ENCODE results near the gene VWA2.

The VWA2 gene

DNA sequence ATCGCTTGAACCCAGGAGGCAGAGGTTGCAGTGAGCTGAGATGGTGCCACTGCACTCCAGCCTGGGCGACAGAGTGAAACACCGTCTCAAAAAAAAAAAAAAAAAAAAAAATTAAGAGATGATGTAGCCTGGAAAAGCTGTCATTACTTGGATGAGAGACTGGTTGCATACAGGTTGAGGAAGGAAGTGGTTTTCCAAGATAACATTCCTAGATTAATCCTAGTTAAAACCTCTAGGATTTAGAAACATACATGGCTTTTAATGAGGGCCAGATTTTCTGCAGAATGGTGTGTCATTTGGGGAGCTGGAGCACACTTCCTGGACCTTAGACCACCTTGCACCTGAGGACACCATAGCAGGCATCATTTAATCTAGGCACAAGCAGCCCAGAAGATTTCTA is 17.8 kb downstream of the VWA2 start:
- no peak overlapping the region for H3K27ac ChIP-seq (ENCODE audit: insufficient read depth, low read length, poor library complexity, severe bottlenecking)
- H3K4me1 ChIP-seq (ENCODE audit: control insufficient read depth, insufficient read depth, low read length, poor library complexity, severe bottlenecking): no peaks in the 10 kb centered on the region
- no peaks in the 10 kb centered on the region for H3K27me3 ChIP-seq (replicated peaks; ENCODE audit: control insufficient read depth, insufficient read depth, low read length, poor library complexity, severe bottlenecking)
- H3K36me3 ChIP-seq (ENCODE audit: control insufficient read depth, insufficient read depth, low read length): no peaks in the 10 kb centered on the region
- no peaks in the 10 kb centered on the region for H3K9me3 ChIP-seq (ENCODE audit: control insufficient read depth, low read length)
- no peak overlapping the region for H3K4me3 ChIP-seq (ENCODE audit: insufficient read depth, low read depth, low read length, poor library complexity, severe bottlenecking)
- DNase-seq: no peak

DNA sequence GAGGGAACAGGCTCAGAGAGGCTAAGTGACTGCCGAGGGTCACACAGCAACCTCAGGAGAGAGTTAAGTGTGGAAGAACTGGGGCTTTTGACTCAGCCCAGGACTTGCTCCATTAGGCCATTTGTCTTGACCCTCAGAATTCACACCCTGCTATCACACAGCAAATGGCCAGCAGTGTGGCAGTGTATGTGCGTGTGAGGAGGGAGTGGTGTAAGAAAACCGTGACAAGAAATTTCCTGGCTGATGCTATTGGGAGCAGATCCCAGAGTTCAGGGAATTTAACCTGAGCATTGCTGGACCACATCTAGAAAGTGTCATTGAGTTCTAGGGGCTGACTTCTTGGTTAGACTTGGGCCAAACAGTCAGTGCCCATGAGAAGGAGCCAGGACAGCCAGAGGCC is 18.4 kb downstream of the VWA2 start:
- H3K27ac ChIP-seq (ENCODE audit: insufficient read depth, low read length, poor library complexity, severe bottlenecking): no peak overlapping the region
- H3K36me3 ChIP-seq (ENCODE audit: control insufficient read depth, insufficient read depth, low read length): no peaks in the 10 kb centered on the region
- H3K4me3 ChIP-seq (ENCODE audit: insufficient read depth, low read depth, low read length, poor library complexity, severe bottlenecking): no peak overlapping the region
- DNase-seq: no peak
- no peaks in the 10 kb centered on the region for H3K4me1 ChIP-seq (ENCODE audit: control insufficient read depth, insufficient read depth, low read length, poor library complexity, severe bottlenecking)
- H3K27me3 ChIP-seq (replicated peaks; ENCODE audit: control insufficient read depth, insufficient read depth, low read length, poor library complexity, severe bottlenecking): no peaks in the 10 kb centered on the region
- H3K9me3 ChIP-seq (ENCODE audit: control insufficient read depth, low read length): no peaks in the 10 kb centered on the region

DNA sequence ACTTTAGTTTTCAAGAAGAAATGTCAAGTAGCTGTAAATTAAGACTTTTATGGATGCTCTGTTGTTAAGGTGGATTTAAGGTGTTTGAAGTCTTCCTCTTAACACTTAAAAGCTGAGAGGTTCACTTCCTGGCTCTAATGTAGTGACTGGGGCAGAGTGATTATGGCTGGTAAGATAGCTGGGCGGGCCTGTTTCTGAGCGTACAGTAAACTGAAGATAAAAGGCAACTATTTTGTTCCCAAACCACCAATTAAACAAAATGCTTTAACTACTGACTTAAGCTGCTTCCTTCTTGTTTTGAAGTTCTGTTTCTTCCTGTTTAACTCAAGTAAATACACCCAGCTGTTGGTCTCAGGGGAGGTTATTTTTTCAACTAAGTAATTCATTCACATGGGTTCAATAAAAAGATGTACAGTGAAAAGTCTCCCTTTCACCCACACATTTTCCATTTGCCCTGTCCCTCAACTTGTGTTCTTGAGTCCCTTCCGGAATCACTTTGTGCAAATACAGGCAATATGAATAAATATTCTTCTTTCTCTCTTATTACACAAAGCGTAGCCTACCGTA is 19.3 kb downstream of the VWA2 start:
- no peak overlapping the region for H3K27ac ChIP-seq (ENCODE audit: insufficient read depth, low read length, poor library complexity, severe bottlenecking)
- no peaks in the 10 kb centered on the region for H3K36me3 ChIP-seq (ENCODE audit: control insufficient read depth, insufficient read depth, low read length)
- no peaks in the 10 kb centered on the region for H3K9me3 ChIP-seq (ENCODE audit: control insufficient read depth, low read length)
- DNase-seq: no peak
- H3K4me3 ChIP-seq (ENCODE audit: insufficient read depth, low read depth, low read length, poor library complexity, severe bottlenecking): no peak overlapping the region
- H3K4me1 ChIP-seq (ENCODE audit: control insufficient read depth, insufficient read depth, low read length, poor library complexity, severe bottlenecking): no peaks in the 10 kb centered on the region
- no peaks in the 10 kb centered on the region for H3K27me3 ChIP-seq (replicated peaks; ENCODE audit: control insufficient read depth, insufficient read depth, low read length, poor library complexity, severe bottlenecking)

DNA sequence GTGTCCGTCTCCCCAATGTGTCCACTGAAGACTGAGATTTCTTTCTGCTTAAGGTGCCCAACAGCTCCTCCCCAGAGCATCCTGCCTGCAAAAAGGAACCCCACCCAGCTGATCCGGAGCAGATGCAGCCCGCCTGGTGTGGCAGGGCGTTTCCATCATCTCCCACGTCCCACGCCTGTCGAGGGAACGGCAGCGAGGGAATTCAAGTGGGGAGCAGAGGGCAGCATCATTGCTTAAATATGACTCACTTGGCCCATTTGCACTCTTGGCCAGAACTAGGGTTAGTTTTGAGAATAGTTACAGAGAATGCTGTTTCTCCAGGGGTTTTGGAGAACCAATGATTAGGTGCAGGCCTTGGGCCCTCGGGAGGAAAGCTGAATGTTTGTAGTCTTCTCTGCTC is 20.8 kb downstream of the VWA2 start:
- Histone ChIP-seq H3K27ac (ENCODE audit: insufficient read depth, low read length, poor library complexity, severe bottlenecking) (no peak overlapping the region), H3K36me3 (ENCODE audit: control insufficient read depth, insufficient read depth, low read length) (no peaks in the 10 kb centered on the region), H3K4me3 (ENCODE audit: insufficient read depth, low read depth, low read length, poor library complexity, severe bottlenecking) (no peak overlapping the region), H3K27me3 (replicated peaks; ENCODE audit: control insufficient read depth, insufficient read depth, low read length, poor library complexity, severe bottlenecking) (no peaks in the 10 kb centered on the region), H3K9me3 (ENCODE audit: control insufficient read depth, low read length) (no peaks in the 10 kb centered on the region), H3K4me1 (ENCODE audit: control insufficient read depth, insufficient read depth, low read length, poor library complexity, severe bottlenecking) (no peaks in the 10 kb centered on the region)
- DNase-seq: no peak

DNA sequence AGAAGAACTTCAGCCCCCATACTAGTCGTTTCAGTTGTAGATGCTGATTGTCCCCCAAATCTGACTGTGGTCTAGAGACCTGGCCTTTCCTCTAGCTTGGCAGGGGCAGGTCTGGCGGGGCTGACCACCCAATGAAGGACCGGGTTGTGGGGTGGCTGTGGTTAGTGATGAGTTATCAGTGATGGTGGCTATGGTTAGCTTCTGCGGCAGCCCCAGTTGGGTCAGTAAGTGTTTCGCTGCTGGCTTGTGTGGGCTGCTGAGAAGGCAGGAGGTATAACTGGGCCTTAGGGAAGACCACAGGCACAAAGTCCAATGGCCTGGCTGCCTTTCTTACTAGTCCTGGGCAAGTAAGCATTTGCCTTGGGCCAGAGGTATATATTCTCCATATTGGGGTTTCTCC is 21.3 kb downstream of the VWA2 start:
- Histone ChIP-seq H3K4me1 (ENCODE audit: control insufficient read depth, insufficient read depth, low read length, poor library complexity, severe bottlenecking) (no peaks in the 10 kb centered on the region), H3K9me3 (ENCODE audit: control insufficient read depth, low read length) (no peaks in the 10 kb centered on the region), H3K27me3 (replicated peaks; ENCODE audit: control insufficient read depth, insufficient read depth, low read length, poor library complexity, severe bottlenecking) (no peaks in the 10 kb centered on the region), H3K36me3 (ENCODE audit: control insufficient read depth, insufficient read depth, low read length) (no peaks in the 10 kb centered on the region), H3K27ac (ENCODE audit: insufficient read depth, low read length, poor library complexity, severe bottlenecking) (no peak overlapping the region), H3K4me3 (ENCODE audit: insufficient read depth, low read depth, low read length, poor library complexity, severe bottlenecking) (no peak overlapping the region)
- DNase-seq: no peak

DNA sequence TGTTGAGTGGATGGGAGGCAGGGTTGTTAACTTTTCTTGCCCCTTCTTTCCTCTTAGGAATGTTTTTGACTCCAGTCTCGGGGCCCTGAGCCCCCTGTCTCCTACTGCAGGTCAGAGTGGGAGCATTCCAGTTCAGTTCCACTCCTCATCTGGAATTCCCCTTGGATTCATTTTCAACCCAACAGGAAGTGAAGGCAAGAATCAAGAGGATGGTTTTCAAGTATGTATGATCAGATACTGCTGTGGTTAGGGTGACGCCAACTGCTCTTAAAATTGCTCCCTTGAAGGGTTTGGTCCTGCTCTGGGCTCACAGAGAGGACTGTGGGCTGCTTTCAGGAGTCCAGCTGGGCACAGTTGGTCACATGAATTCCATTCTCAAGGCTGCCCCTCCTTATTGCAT is 22.0 kb downstream of the VWA2 start:
- Histone ChIP-seq H3K4me1 (ENCODE audit: control insufficient read depth, insufficient read depth, low read length, poor library complexity, severe bottlenecking) (no peaks in the 10 kb centered on the region), H3K27ac (ENCODE audit: insufficient read depth, low read length, poor library complexity, severe bottlenecking) (no peak overlapping the region), H3K36me3 (ENCODE audit: control insufficient read depth, insufficient read depth, low read length) (no peaks in the 10 kb centered on the region), H3K9me3 (ENCODE audit: control insufficient read depth, low read length) (no peaks in the 10 kb centered on the region), H3K27me3 (replicated peaks; ENCODE audit: control insufficient read depth, insufficient read depth, low read length, poor library complexity, severe bottlenecking) (no peaks in the 10 kb centered on the region), H3K4me3 (ENCODE audit: insufficient read depth, low read depth, low read length, poor library complexity, severe bottlenecking) (no peak overlapping the region)
- DNase-seq: no peak

DNA sequence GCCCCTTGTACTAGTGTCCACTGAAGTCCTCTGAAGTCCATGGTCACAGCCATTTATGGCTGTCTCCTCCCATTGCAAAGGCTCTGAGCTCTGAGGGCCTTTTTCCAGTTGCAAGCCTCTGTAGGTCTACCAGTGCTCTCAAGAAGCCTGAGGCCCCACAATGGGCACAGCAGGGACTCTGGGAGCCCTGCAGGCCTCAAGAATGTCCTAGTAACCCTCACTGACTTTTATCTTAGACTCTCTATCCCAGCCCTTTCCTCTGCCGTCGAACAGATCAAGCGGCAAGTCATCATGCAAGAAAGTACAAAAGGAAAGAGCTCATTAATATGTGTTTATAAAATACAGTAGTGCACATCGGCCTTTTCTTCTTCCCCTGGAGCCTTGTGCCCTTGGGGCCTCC is 23.4 kb downstream of the VWA2 start:
- Histone ChIP-seq H3K27ac (ENCODE audit: insufficient read depth, low read length, poor library complexity, severe bottlenecking) (no peak overlapping the region), H3K4me1 (ENCODE audit: control insufficient read depth, insufficient read depth, low read length, poor library complexity, severe bottlenecking) (no peaks in the 10 kb centered on the region), H3K27me3 (replicated peaks; ENCODE audit: control insufficient read depth, insufficient read depth, low read length, poor library complexity, severe bottlenecking) (no peaks in the 10 kb centered on the region), H3K9me3 (ENCODE audit: control insufficient read depth, low read length) (no peaks in the 10 kb centered on the region), H3K4me3 (ENCODE audit: insufficient read depth, low read depth, low read length, poor library complexity, severe bottlenecking) (no peak overlapping the region), H3K36me3 (ENCODE audit: control insufficient read depth, insufficient read depth, low read length) (no peaks in the 10 kb centered on the region)
- no peak for DNase-seq

DNA sequence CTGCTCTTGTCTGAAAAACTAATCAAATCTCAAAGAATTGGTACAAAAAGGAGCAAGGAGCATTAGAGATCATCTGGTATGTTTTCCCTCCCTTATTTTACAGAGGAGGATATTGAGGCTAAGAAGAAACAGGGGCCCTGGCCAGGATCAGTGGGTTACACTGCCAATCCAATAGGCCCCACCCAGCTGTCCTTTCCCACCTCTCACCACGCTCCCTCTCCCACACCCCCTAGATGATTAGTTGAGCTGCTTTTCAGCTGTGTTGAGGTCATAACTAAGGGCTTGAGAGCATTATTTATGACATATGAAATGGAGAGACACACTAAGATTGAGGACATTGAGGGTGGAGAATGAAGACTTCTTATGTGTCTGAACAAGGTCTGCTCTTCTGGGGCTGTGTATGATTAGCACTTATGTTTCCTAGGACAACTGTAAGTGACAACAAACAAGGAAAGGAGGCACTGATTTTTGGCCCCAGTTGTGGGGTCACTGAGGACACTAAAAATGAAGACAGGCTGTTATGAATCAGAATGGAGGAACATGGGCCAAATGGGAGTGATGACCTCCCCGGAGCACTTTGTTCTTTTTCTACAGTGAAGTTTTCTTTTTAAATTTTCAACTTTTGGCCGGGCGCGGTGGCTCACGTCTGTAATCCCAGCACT is 26.5 kb downstream of the VWA2 start:
- Histone ChIP-seq H3K36me3 (ENCODE audit: control insufficient read depth, insufficient read depth, low read length) (no peaks in the 10 kb centered on the region), H3K4me1 (ENCODE audit: control insufficient read depth, insufficient read depth, low read length, poor library complexity, severe bottlenecking) (no peaks in the 10 kb centered on the region), H3K27ac (ENCODE audit: insufficient read depth, low read length, poor library complexity, severe bottlenecking) (no peak overlapping the region), H3K9me3 (ENCODE audit: control insufficient read depth, low read length) (no peaks in the 10 kb centered on the region), H3K4me3 (ENCODE audit: insufficient read depth, low read depth, low read length, poor library complexity, severe bottlenecking) (no peak overlapping the region), H3K27me3 (replicated peaks; ENCODE audit: control insufficient read depth, insufficient read depth, low read length, poor library complexity, severe bottlenecking) (no peaks in the 10 kb centered on the region)
- no peak for DNase-seq

DNA sequence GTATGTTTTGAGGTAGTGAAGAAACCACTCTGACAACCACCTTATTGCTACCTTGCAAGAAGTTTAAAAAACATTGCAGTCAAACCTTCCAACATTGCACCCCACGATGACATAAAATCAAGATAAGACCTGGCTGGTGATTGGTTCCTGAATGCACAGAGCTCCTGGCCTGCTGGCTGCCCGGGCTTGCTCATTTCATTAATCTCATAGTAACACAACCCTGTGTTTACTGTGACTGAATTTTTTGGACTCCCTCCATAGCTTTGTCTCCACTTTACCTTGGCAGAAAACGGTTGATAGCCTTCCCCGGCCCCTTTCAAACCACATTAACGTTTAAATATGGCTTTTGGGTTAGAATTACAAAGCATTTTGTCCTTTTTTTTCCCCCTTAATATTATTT is 27.5 kb downstream of the VWA2 start:
- Histone ChIP-seq H3K9me3 (ENCODE audit: control insufficient read depth, low read length) (no peaks in the 10 kb centered on the region), H3K4me1 (ENCODE audit: control insufficient read depth, insufficient read depth, low read length, poor library complexity, severe bottlenecking) (no peaks in the 10 kb centered on the region), H3K27ac (ENCODE audit: insufficient read depth, low read length, poor library complexity, severe bottlenecking) (no peak overlapping the region), H3K27me3 (replicated peaks; ENCODE audit: control insufficient read depth, insufficient read depth, low read length, poor library complexity, severe bottlenecking) (no peaks in the 10 kb centered on the region), H3K4me3 (ENCODE audit: insufficient read depth, low read depth, low read length, poor library complexity, severe bottlenecking) (no peak overlapping the region), H3K36me3 (ENCODE audit: control insufficient read depth, insufficient read depth, low read length) (no peaks in the 10 kb centered on the region)
- no peak for DNase-seq

DNA sequence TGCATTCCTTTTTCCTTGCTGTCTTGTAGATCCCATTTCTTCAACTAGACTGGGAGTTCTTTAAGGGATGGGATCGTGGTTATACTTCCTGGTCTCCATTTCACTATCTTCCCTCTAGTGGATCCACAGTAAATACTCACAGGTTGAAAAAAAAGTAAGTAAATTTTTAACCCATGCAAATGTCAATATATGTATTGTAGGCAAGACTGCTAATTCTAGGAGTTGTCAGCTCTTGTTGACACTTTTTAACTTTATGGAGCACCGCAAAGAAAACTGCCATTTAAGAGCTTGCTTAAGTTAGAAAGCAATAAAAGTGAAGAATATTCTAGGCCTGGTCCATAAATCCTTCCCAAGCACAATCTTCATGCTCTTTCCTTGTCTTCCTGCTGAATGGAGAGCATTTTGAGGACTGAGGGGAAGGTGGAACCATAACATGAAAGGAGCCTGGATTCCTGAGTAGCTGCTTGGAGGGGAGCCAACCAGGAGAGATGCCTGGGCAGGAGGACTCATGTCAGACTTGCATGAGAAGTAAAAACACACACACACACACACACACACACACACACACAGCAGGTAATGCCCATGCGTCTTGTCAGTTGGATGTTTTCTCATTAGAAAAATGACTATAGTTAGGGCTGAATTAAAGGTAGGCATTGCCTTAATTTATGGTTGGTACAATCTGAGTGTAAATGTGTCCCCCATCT is 32.2 kb downstream of the VWA2 start:
- H3K4me3 ChIP-seq (ENCODE audit: insufficient read depth, low read depth, low read length, poor library complexity, severe bottlenecking): no peak overlapping the region
- no peaks in the 10 kb centered on the region for H3K36me3 ChIP-seq (ENCODE audit: control insufficient read depth, insufficient read depth, low read length)
- no peaks in the 10 kb centered on the region for H3K4me1 ChIP-seq (ENCODE audit: control insufficient read depth, insufficient read depth, low read length, poor library complexity, severe bottlenecking)
- H3K9me3 ChIP-seq (ENCODE audit: control insufficient read depth, low read length): no peaks in the 10 kb centered on the region
- no peaks in the 10 kb centered on the region for H3K27me3 ChIP-seq (replicated peaks; ENCODE audit: control insufficient read depth, insufficient read depth, low read length, poor library complexity, severe bottlenecking)
- H3K27ac ChIP-seq (ENCODE audit: insufficient read depth, low read length, poor library complexity, severe bottlenecking): no peak overlapping the region
- DNase-seq: no peak

Data from effector memory CD4-positive, alpha-beta T cell (primary cell).